ENCODE measurements around the gene KLK5. TPM values are rescaled to one million over a fixed set of nuclear protein-coding genes. Genes with fewer than 3 reads are reported as not detected.

The KLK5 gene
- total RNA-seq, 1 experiment from 2014 or later: not detected

GRCh38 chr19:50982186-50982585 is 29.3 kb upstream of the KLK5 start:
- H3K36me3 Mint-ChIP-seq (ENCODE audit: insufficient read depth in 1 of 3, low read depth in 3 of 3): no peaks in the 10 kb centered on the region
- H3K27me3 Mint-ChIP-seq (ENCODE audit: low read depth): peaks cover 30% of the 10 kb centered on the region
- no peak overlapping the region for H4K5ac ChIP-seq (ENCODE audit: insufficient read length, low read depth, low read length)
- peaks cover 6% of the 10 kb centered on the region; the same call in 1 of the 2 replicates for H3K4me1 ChIP-seq (ENCODE audit: insufficient read depth, low read length)
- no peak overlapping the region for H3K4me2 ChIP-seq (ENCODE audit: insufficient read depth, insufficient read length, low read length)
- no peak overlapping the region for H2AFZ ChIP-seq (ENCODE audit: low read length)
- H3K23ac ChIP-seq (ENCODE audit: insufficient read length, low read depth, low read length): no peak overlapping the region
- no peak overlapping the region for H3K18ac ChIP-seq (ENCODE audit: insufficient read length, low read depth, low read length)
- H3K9me3 ChIP-seq (ENCODE audit: control insufficient read depth, low read depth, low read length): no peaks in the 10 kb centered on the region
- no peak overlapping the region for H2BK5ac ChIP-seq (ENCODE audit: insufficient read length, low read length)
- no peaks in the 10 kb centered on the region for H3K9me3 Mint-ChIP-seq
- no peak overlapping the region for H4K91ac ChIP-seq (ENCODE audit: insufficient read length, low read depth, low read length)
- H3K27ac Mint-ChIP-seq: no peak overlapping the region
- H3K23me2 ChIP-seq (ENCODE audit: insufficient read length, low read depth, low read length, poor library complexity, severe bottlenecking): no peaks in the 10 kb centered on the region
- no peak overlapping the region for H3K27ac ChIP-seq (ENCODE audit: insufficient read length, low read depth, low read length)
- H4K20me1 ChIP-seq (ENCODE audit: control insufficient read depth, insufficient read depth, insufficient read length): no peaks in the 10 kb centered on the region
- no peak overlapping the region for H2BK15ac ChIP-seq (ENCODE audit: low read depth, low read length)
- no peaks in the 10 kb centered on the region for H3K27me3 ChIP-seq (ENCODE audit: insufficient read depth, low read length)
- H3K4me1 Mint-ChIP-seq: peaks cover 29 to 40% of the 10 kb centered on the region in 2 experiments
- H2BK20ac ChIP-seq (ENCODE audit: low read depth, low read length, poor library complexity, severe bottlenecking): no peak overlapping the region
- no peak overlapping the region for H3K14ac ChIP-seq (ENCODE audit: insufficient read depth, low read length)
- no peak overlapping the region for H4K8ac ChIP-seq (replicated peaks; ENCODE audit: insufficient read length, low read depth, low read length)
- H3K9ac ChIP-seq (ENCODE audit: extremely low read depth, insufficient read length, low read length): no peak overlapping the region
- H2BK12ac ChIP-seq (ENCODE audit: insufficient read length, low read depth, low read length): no peak overlapping the region
- no peaks in the 10 kb centered on the region for H3K79me1 ChIP-seq (ENCODE audit: insufficient read depth, low read depth, low read length, poor library complexity, severe bottlenecking)
- H2AK5ac ChIP-seq (ENCODE audit: insufficient read length, low read length): no peak overlapping the region
- H3K4me3 Mint-ChIP-seq: no peak overlapping the region
- no CpG with 5 or more reads among the region's 4 CpGs for WGBS (ENCODE audit: extremely low coverage, insufficient read length, low lambda C conversion rate)
- H3T11ph ChIP-seq (ENCODE audit: low read length): no peak overlapping the region
- TF ChIP-seq CTCF (conservative IDR thresholded peaks at IDR 0.05): no peak
- H3K79me2 ChIP-seq (ENCODE audit: insufficient read depth, low read length): no peaks in the 10 kb centered on the region
- H3K56ac ChIP-seq (ENCODE audit: insufficient read length, low read depth, low read length): no peak overlapping the region
- no peak for DNase-seq
- H3K4ac ChIP-seq (ENCODE audit: low read depth, low read length): no peak overlapping the region
- no peak overlapping the region for H2BK120ac ChIP-seq (ENCODE audit: low read depth, low read length, poor library complexity, severe bottlenecking)

All from H9 (cell line).